Sigmoid colon (tissue), 4 donors: ENCODE data around the gene SLC25A36.

Experiments used
- CTCF ChIP-seq, 4 experiments: fragments of 450-650 bp in 3 of 4; fragments of 200-600 bp in 1 of 4; IDR thresholded peaks; one replicate each; pipeline ENCODE4 v1.5.1; 2016 to 2019; ENCODE audit warnings: antibody characterized with exemption in 4 of 4, mild to moderate bottlenecking in 3 of 4, moderate library complexity in 2 of 4
- POLR2AphosphoS5 ChIP-seq, 4 donors: sonication (generic); formaldehyde crosslinking; IDR thresholded peaks; one replicate each; pipeline ENCODE4 v1.6.1; 2017; ENCODE audit warnings: antibody characterized with exemption in 4 of 4

- TF ChIP-seq CTCF (IDR thresholded peaks at IDR 0.05): no peak
- TF ChIP-seq POLR2AphosphoS5 (IDR thresholded peaks at IDR 0.05): no peak
These were observed 12.9 kb downstream of the SLC25A36 start for GRCh38 chr3:140954576-140954975.
